ENCODE results near the gene IL18R1. TPM values are rescaled to one million over a fixed set of nuclear protein-coding genes. Genes with fewer than 3 reads are reported as not detected.

Gene IL18R1
- total RNA-seq, 1 donor from 2014 or later = 5.3 TPM

DNA sequence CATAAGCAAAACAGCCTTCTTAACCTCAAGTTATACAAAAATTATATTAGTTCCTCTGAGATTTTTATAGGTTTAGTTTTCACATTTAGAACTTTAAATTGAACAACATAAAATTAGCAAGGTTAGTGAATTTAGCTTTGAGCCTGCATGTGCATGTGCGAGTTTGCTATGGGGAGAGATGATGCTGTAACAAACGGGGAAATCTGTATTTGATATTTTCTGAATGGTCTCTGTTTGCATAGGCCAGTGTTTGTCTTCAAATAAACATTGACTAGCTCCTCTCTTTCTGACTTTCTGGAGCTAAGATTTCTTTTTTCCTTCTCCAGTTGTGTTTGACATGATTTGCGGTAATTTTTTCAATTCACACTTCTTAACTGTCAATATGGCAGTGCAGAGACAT, 36.5 kb downstream of the IL18R1 start:
- DNase-seq (ENCODE audit: low read depth) (no peak), FAIRE-seq (no peak)
- Histone ChIP-seq H3K36me3 (ENCODE audit: control insufficient read depth, insufficient read depth, low read length) (no peaks in the 10 kb centered on the region), H3K27me3 (ENCODE audit: control insufficient read depth, insufficient read depth, low read length) (no peaks in the 10 kb centered on the region), H3K4me3 (ENCODE audit: low read depth, low read length) (no peak overlapping the region)
- TF ChIP-seq, protein P1, sequence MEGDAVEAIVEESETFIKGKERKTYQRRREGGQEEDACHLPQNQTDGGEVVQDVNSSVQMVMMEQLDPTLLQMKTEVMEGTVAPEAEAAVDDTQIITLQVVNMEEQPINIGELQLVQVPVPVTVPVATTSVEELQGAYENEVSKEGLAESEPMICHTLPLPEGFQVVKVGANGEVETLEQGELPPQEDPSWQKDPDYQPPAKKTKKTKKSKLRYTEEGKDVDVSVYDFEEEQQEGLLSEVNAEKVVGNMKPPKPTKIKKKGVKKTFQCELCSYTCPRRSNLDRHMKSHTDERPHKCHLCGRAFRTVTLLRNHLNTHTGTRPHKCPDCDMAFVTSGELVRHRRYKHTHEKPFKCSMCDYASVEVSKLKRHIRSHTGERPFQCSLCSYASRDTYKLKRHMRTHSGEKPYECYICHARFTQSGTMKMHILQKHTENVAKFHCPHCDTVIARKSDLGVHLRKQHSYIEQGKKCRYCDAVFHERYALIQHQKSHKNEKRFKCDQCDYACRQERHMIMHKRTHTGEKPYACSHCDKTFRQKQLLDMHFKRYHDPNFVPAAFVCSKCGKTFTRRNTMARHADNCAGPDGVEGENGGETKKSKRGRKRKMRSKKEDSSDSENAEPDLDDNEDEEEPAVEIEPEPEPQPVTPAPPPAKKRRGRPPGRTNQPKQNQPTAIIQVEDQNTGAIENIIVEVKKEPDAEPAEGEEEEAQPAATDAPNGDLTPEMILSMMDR (IDR thresholded peaks at IDR 0.05; ENCODE audit: insufficient read depth, low read length, severe bottlenecking) = no peak

DNA sequence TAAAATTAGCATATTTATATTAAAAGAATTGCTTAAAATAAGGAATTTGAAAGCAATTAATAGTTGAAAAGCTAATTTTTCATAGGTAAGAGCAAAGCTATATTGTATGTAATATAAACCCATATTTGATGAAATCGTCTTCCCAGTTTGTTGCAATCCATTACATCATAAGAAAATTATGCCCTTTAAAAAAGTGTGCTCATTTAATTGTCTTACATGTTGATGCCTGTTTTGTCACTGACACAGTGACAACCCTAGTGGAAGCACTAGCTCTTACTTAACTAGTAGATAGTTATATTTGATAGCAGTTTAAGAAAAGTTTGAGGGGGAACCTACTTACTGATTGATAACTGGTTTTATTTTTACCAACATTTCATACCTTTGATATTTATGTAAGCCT, 37.3 kb downstream of the IL18R1 start:
- DNase-seq (ENCODE audit: low read depth) (peak; percentile 59), FAIRE-seq (no peak)
- no peaks in the 10 kb centered on the region for H3K36me3 ChIP-seq (ENCODE audit: control insufficient read depth, insufficient read depth, low read length)
- no peaks in the 10 kb centered on the region for H3K27me3 ChIP-seq (ENCODE audit: control insufficient read depth, insufficient read depth, low read length)
- no peak overlapping the region for H3K4me3 ChIP-seq (ENCODE audit: low read depth, low read length)
- TF ChIP-seq, protein P1 (IDR thresholded peaks at IDR 0.05; ENCODE audit: insufficient read depth, low read length, severe bottlenecking) = no peak

DNA sequence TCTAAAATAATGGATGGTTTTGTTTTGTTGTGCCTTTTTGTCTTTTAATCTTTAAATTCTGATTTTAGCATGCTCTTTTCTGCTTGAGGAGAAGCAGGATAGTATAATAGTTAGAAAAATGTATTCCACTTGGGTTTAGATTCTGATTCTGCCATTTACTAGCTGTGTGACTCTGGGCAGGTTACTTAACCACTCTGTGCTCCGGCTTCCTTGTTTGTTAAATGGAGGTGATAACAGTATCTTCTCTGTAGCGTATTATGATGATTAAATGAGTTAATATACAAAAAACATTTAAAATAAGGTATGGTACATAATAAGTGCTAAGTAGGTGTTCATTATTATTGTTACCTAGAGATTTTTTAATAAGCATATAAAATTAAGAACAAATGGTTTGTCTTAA, 40.4 kb downstream of the IL18R1 start:
- no peak for FAIRE-seq
- Histone ChIP-seq H3K36me3 (ENCODE audit: control insufficient read depth, insufficient read depth, low read length) (no peaks in the 10 kb centered on the region), H3K4me3 (ENCODE audit: low read depth, low read length) (no peak overlapping the region)

DNA sequence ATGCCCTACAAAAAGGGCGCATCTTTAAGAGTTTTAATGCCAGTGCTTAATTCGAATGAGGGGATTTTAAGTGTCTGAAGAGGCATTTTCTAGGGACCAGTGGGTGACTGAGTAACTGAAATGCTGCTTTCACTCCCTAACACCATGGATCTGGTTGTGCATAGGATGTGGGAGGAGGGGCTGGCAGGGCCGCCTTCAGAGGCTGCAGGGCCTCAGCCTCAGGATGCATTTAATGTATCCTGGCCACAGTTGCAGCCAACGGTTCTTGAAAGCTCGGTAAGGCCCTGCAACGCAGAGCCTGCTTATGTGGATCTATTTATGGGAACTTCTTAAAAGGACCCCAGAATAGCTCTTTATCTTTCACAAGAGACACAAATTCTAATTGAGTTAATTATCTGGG, 41.6 kb downstream of the IL18R1 start:
- DNase-seq (ENCODE audit: low read depth) = no peak
- Histone ChIP-seq H3K27me3 (ENCODE audit: control insufficient read depth, insufficient read depth, low read length) (no peaks in the 10 kb centered on the region), H3K4me3 (ENCODE audit: low read depth, low read length) (no peak overlapping the region), H3K36me3 (ENCODE audit: control insufficient read depth, insufficient read depth, low read length) (no peaks in the 10 kb centered on the region)
- FAIRE-seq = no peak
- TF ChIP-seq, protein P1 (IDR thresholded peaks at IDR 0.05; ENCODE audit: insufficient read depth, low read length, severe bottlenecking) = no peak

More for the DNA sequence above, 40.4 kb downstream of the IL18R1 start:
- no peak for DNase-seq (ENCODE audit: low read depth)
- TF ChIP-seq, protein P1 (IDR thresholded peaks at IDR 0.05; ENCODE audit: insufficient read depth, low read length, severe bottlenecking) = no peak
- H3K27me3 ChIP-seq (ENCODE audit: control insufficient read depth, insufficient read depth, low read length) = no peaks in the 10 kb centered on the region

DNA sequence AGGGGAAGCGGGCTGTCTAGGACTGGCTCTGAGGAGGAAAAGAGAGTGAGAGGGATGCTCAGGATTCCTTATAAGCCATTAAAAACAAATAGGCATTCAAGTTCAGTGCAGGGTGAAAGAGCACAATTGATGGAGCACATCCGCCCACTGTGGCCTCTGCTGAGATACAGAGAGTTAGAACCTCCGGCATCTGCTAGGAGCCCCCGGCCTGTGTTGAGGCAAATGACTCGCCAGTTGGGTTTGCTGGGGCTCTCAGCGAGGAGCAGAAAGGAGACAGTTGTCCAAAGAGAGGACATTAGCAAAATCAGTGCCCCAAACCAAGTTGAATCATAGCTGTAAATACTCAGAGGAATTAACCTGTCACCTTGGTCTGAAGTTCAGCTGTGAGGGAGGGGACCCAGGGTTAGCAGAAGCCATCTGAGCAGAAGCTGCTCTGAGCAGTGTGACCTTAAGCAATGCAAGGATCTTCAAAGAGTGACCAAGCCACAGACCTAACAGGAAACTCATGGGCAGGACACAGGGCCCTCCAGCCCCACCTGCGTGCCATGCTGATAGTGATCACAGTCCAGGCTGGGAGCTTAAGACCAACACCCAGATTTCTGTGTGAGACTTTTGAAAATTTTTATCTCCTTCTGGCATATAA, 44.0 kb downstream of the IL18R1 start:
- DNase-seq (ENCODE audit: low read depth) (no peak), FAIRE-seq (no peak)
- H3K36me3 ChIP-seq (ENCODE audit: control insufficient read depth, insufficient read depth, low read length) = no peaks in the 10 kb centered on the region
- no peak overlapping the region for H3K4me3 ChIP-seq (ENCODE audit: low read depth, low read length)
- TF ChIP-seq, protein P1 (IDR thresholded peaks at IDR 0.05; ENCODE audit: insufficient read depth, low read length, severe bottlenecking) = no peak
- no peaks in the 10 kb centered on the region for H3K27me3 ChIP-seq (ENCODE audit: control insufficient read depth, insufficient read depth, low read length)

DNA sequence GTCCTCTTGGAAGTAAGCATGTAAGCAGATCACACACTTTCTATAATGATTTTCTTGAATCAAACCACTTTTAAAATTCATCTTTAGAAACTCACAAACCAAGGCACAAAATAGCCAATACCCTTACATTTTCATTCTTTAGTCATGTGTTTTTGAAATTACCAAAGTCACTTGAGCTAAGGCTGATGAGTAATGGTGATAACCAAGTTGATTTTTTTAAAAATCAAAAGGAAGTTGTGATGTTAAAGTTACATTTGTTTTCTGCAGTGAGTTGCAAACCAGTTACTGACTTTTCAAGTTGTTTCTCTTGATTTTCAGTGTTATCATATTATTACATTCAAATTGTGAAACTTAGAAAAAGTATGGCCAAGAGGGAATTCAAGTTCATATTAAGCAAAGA, 45.9 kb downstream of the IL18R1 start:
- Histone ChIP-seq H3K36me3 (ENCODE audit: control insufficient read depth, insufficient read depth, low read length) (no peaks in the 10 kb centered on the region), H3K4me3 (ENCODE audit: low read depth, low read length) (no peak overlapping the region), H3K27me3 (ENCODE audit: control insufficient read depth, insufficient read depth, low read length) (no peaks in the 10 kb centered on the region)
- TF ChIP-seq, protein P1 (IDR thresholded peaks at IDR 0.05; ENCODE audit: insufficient read depth, low read length, severe bottlenecking) = no peak
- DNase-seq (ENCODE audit: low read depth) = peak; percentile 10
- FAIRE-seq = no peak

All from bronchial epithelial cell (primary cell).